Raji (cell line): ENCODE results near the gene WDR17.

Experiments
- POLR2A ChIP-seq: IDR thresholded peaks from 2 replicates; pipeline ENCODE4 v1.6.1; 2011; ENCODE audit warnings: low read depth, low read length, control low read depth; ENCODE audit not compliant: insufficient read depth

The WDR17 gene

DNA sequence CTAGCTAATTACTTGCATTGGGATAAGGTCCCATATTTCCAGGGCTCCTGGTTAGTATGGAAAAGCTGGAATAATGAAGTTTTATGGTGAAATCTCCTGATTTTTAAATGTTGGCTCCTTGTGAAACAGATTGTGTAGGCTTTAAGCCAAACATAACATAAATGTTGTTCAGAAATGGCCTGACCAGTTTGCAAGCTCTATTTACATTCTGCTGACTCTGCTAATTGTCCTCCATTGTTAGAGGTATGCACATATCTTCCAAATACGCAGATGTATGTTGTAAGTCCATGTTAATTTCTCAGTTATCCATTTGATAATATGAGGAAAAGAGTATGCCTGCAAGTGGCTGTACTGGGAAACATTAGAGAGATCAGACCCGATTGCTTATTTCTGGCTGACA is 11.9 kb upstream of the WDR17 start:
- TF ChIP-seq POLR2A = no peak

DNA sequence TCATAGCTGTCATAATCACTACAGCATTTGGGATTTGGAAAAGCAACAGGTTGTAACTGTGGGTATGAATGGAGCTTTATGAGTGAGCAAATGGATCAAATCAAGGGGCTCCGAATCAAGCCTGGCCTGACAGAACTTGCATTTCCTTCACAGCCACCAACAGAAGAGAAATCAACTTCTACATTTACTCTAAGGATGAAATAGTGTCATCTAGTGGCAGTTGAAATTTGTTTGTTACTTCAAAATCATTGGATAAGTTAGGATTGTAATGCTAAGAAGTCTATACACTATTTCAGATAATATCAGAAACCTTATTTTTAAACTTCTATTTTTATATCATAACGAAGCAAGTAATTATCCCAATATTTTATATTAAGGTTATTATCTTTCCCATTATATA is 10.7 kb upstream of the WDR17 start:
- TF ChIP-seq POLR2A = no peak

DNA sequence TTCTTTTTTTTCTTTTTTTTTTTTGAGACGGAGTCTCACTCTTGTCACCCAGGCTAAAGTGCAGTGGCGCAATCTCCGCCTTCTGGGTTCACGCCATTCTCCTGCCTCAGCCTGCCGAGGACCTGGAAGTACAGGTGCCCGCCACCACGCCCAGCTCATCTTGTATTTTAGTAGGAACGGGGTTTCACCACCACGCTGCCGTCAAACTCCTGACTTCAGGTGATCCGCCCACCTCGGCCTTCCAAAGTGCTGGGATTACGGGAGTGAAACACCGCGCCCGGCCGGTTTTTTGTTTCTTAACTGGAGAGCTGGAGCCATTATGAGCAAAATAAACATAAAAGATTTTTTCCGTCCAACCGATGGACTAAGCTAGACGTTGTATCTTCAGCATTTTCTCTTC is 1.9 kb upstream of the WDR17 start:
- TF ChIP-seq POLR2A = no peak

DNA sequence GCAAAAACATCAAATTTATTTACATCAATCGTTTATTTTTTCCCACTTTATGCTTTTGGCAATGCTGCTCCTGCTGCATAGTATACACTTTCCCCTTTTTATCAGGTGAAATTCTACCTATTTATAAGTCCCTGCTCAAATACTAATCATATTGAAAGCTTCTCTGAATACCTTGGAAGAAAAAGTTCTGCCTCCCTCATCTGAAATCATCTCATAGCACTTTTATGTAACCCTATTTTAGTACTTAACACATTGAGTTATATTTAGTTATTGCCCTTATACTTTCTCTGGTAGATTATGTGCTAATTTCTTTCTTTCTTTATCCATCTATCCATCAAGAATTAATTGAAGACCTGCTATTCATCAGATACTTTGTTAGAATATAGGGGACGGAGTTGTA is 1.1 kb upstream of the WDR17 start:
- no peak for TF ChIP-seq POLR2A

DNA sequence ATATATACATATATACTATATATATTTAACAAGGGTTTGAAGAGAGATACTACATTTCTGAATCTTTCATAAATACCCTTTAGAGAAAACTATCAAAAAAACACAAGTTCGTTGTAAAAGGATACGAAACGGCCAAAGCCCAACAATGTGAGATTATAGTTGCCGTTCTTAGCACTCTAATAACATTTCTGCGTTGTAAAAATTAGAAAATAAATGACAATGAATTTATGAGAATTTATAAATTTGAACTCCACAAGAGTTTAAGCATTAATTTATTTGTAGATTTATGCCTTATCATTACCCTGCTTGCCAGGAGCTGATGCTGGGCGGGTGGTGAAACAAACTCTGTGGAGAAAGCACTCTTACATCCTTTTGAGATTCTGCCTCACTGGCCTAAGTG is 1.1 kb downstream of the WDR17 start:
- TF ChIP-seq POLR2A = no peak

DNA sequence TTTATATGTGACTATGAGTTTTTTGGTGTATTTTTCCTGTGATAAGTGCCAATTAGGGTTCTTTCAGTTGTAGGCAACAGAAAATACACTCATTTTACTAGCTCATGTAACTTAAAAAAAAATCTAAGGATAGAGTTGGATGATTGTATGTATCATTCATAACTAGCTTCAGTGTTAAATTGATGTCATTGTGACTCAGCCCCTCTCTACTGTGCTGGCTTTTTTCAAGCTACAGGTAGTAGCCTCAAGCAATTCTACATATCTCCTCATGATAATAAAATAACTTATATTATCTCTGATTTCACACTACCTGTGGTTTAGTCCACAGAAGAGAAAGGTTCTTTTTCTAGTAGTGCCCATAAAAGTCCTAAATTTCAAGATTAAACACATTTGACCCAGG is 11.9 kb downstream of the WDR17 start:
- no peak for TF ChIP-seq POLR2A

DNA sequence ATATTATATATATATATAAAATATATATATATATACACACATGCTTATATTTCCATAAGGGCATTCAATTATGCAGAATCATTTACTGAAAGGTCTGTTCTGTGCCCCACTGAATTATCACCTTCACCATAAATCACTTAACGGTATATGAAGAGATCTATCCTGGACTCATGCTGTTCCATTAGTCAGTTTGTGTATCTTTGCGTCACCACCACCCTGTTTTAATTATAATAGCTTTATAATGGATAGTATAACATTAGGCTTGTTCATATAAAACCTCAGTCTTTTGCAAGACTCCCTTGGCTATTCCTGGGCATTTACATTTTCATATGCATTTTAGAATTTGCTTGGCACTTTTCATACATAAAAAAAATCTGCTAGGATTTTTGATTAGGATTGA is 19.1 kb downstream of the WDR17 start:
- TF ChIP-seq POLR2A = no peak

DNA sequence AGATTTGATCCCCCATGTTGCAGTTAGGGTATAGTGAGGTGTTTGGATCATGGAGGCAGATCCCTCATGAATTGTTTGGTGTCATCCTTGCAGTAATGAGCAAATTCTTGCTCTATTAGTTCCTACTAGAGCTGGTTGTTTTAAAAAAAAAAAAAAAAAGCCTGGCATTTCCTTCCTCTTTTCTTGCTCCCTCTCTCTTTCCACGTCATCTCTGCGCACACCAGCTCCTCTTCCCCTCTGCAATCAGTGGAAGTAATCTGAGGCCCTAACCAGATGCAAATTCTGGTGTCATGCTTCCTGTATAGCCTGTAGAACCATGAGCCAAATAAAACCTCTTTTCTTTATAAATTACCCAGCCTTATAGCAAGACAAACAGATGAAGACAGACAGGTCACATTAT is 24.5 kb downstream of the WDR17 start:
- no peak for TF ChIP-seq POLR2A

DNA sequence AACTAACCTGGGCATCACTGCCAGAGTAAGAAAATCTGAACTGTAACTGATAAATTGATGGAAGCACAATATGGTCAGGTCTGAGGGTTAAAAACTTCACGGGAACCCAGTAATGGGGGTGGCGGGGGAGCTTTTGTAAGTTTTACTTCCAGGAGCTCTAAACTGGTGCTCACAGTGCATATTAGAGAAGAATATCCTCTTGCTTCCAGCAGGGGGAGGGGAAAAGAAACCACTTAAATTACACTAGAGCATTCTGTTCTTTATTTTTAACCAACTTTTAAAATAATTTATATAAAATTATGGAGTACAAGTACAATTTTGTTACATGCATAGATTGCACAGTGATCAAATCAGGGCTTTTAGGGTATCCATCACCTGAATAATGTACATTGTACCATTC is 33.7 kb downstream of the WDR17 start:
- TF ChIP-seq POLR2A = no peak

DNA sequence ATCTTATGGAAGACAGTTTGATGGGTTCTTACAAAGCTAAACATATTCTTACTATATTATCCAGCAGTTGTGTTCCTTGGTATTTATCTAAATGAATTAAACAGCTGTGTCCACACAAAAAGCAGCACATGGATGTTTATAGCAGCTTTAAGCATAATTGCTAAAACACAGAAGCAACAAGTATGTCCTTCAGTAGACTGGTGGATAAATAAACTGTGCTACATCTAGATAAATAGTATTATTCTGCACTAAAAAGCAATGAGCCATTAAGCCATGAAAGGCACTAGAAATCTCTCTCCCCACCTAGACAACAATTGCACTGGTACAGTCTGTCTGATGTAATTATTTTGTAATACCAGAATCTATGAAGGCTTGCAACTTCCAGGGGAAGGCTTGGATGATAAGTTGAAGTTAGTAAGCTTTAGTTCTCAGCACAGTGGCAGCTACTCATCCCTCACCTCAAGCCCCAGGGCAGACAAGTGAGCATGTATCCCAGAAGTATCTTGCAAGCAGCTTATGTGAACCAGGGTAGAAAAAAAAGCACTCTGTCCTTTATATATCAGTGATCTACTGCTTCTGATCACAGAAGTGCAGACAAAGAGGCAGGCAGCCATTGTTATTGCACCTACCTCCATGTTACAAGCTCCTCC is 36.9 kb downstream of the WDR17 start:
- no peak for TF ChIP-seq POLR2A

DNA sequence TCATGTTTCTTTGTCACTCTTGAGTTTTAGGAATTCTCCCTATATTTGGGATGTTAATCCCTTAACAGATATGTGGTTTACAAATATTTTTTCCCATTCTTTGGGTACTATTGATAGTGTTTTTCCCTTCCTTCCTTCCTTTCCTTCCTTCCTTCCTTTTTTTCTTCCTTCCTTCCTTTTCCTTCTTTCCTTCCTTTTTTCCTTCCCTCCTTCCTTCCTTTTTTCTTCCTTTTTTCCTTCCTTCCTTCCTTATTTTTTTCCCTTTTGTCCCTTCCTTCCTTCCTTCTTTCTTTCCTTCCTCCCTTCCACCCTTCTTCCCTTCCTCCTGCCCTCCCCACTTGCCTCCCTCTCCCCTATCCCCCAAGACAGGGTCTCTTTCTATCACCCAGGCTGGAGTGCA is 42.1 kb downstream of the WDR17 start:
- no peak for TF ChIP-seq POLR2A

DNA sequence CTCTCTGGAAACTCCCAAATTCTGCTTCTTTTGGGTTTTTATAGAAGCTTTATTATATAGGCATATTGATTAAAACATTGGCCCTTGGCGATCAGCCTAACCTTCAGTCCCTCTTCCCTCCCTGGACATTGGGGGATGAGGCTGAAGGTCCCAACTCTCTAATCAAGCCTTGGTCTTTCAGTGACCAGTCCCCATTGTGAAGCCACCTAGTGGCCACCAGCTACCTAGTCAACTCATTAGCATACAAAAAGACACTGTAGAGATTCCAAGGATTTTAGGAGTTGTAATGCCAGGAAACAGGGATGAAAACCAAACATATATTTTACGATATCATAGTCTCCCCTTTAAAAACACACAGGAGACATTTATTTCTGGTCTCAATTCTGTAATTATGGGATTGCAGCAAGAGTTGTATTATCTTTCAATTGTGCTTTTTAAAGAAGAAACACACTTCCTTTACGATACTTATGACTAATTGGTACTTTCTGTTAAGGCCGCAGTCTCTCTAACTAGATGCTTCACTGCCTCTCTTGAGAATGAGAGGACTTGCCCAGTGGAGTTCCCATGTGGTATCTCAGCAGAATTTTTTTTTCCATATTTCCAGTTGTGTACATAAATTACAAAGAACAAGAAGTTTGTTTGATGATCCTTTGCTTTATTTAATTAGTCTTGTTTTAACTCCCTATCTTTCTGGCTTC is 58.2 kb downstream of the WDR17 start:
- no peak for TF ChIP-seq POLR2A

DNA sequence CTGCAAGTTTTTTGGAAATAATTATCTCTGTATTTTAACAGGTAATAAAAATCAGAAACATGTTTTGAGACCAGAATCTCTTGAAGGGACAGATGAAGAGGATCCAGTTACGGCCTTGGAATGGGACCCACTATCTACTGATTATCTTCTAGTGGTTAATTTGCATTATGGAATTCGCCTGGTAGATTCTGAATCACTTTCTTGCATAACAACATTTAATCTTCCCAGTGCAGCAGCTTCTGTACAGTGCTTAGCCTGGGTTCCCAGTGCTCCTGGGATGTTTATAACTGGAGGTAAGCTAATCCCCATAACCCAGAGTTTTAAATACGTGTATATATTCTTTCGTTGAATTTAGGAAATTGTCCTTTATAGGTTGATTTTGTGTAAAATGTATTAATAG is 59.4 kb downstream of the WDR17 start:
- TF ChIP-seq POLR2A = no peak

DNA sequence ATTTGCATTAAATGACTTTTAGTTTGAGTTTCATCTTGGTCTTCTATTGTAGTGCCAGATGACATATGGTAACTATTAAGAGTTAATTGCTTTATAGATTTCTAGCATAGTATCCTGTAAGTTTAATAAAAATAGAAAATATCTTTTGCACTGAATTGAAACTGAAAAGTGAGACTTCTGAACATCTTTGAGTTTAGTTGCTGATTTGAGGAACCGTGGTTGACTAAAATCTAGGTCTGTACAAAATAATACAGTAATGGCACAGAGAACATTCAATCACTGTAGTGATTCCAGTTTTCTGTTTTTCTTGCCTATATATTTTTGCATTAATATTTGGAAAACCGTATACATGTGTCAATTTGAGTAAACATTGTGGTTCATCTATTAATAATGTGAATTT is 69.0 kb downstream of the WDR17 start:
- no peak for TF ChIP-seq POLR2A

DNA sequence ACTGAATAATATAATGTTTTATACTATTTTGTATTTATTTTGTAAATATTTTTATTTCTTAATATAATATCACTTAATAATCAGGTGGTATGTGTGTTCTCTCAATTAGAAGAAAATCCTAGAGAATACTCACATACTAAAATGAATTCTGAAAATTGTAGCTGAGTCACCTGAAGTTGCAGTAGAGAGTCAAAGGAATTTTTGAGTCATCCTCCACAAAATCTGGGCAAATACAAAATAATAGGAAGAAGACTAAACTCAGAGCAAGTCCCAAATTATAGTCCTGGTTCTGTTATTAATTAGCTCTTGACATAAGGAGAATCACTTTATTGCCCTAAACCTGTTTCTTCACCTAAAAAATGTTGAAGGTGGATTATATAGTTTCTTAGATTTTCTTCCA is 72.0 kb downstream of the WDR17 start:
- no peak for TF ChIP-seq POLR2A

DNA sequence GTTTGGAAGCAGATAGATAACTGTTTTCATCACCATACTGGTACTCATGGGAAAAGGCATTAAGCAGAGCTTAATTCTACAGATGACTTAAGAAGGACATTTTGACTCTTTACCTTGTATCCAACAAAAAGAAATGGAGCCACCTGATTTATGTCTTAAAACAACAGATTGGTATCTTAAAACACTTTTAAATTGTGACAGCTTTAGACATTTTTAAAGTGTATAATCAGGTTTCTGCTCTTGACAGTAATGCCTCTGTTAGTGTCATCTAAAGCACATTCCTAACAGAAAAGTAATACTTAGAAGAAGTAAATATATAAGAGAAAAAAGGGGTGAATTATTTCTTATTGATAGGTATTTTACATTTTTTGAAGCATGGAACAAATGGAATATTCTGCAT is 73.9 kb downstream of the WDR17 start:
- no peak for TF ChIP-seq POLR2A

DNA sequence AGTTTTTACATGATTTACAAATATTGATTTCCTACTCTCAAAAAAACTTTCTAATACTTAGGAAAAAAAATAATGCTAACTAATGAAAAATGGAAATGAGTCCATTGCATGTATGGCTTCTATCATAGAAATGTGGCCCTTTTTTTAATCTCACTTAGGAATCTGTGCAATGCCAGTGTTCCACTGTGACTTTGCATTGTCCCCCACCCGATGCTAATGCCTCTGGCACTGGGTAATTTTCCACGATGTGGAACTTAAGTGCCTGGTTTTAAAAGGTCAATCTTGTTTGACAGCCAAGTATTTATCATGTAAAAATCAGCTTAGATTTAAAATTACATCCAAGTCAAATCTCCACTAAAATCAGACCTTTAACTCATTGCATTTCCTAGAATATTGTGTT is 76.6 kb downstream of the WDR17 start:
- no peak for TF ChIP-seq POLR2A

DNA sequence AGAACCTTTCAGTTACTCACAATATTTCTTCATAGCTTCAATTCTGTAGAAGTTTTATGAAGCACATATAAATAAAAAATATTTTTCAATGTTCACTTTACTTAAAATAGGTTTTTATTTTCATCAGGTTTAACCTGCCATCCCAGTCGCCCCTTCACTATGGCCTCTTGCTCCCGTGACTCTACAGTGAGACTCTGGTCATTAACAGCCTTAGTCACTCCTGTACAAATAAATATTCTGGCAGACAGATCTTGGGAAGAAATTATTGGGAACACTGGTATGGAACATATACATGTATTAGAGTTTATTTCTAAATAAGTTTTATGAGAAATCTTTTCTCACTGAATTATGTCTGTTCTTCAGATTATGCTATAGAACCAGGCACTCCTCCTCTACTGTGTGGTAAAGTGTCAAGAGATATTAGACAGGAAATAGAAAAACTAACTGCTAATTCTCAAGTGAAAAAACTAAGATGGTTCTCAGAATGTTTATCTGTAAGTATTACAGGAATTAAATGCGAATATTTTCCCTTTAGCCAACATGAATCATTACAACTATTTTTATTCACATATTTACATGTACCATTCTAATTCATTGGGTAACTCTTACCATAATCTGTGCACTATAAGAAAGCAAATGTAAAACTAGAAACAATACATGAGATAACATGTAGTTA is 84.2 kb downstream of the WDR17 start:
- no peak for TF ChIP-seq POLR2A

DNA sequence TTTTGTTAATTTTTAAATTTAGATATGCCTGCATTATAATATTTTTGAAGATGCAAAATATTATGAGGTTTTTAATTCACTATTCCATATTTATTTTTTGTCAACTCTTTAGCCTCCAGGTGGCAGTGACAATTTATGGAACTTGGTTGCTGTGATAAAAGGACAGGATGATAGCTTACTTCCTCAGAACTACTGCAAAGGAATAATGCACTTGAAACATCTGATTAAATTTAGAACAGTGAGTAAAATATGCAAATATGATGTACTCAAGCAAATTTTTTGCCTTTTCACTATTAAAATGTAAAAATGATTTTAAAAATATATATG is 84.7 kb downstream of the WDR17 start:
- no peak for TF ChIP-seq POLR2A
